WTC11 (cell line): ENCODE results near the gene FRAT2. TPM values are rescaled to one million over a fixed set of nuclear protein-coding genes. Genes with fewer than 3 reads are reported as not detected.

ENCODE experiments used
- ATAC-seq: fragments of 200-7000 bp; cut with Tn5 transposase; 2 replicates; pipeline ENCODE4 v1.10.0; 2021; ENCODE audit warnings: mild to moderate bottlenecking, moderate library complexity
- CTCF ChIA-PET: fragments of 300-600 bp; sonication (Branson Sonifier 250); formaldehyde crosslinking; loops from one replicate; lab custom pipeline; 2021; ENCODE audit warnings: antibody characterized with exemption; lab: Charles Lee
- POLR2A ChIA-PET: fragments of 350-600 bp; sonication (Branson Sonifier 250); formaldehyde crosslinking; loops from one replicate; lab custom pipeline; 2021; ENCODE audit warnings: antibody characterized with exemption; lab: Charles Lee
- DNase-seq: peaks from one replicate; pipeline ENCODE4 v3.0.0; 2021; ENCODE audit warnings: low spot score
- H3K27ac Mint-ChIP-seq: 2 replicates; pipeline ENCODE4 v1.8.0; 2021; ENCODE audit warnings: mixed read lengths
- H3K27me3 Mint-ChIP-seq: 2 replicates; pipeline ENCODE4 v1.8.0; 2021; ENCODE audit warnings: low read depth, mild to moderate bottlenecking, moderate library complexity, mixed read lengths
- H3K36me3 Mint-ChIP-seq: 2 replicates; pipeline ENCODE4 v1.8.0; 2021; ENCODE audit warnings: mixed read lengths
- H3K4me1 Mint-ChIP-seq: 2 replicates; pipeline ENCODE4 v1.8.0; 2022; ENCODE audit warnings: mixed read lengths
- H3K4me3 Mint-ChIP-seq: 2 replicates; pipeline ENCODE4 v1.8.0; 2021; ENCODE audit warnings: mild to moderate bottlenecking, moderate library complexity, mixed read lengths
- H3K9me3 Mint-ChIP-seq: 2 replicates; pipeline ENCODE4 v1.8.0; 2021; ENCODE audit warnings: mixed read lengths
- ESRRA ChIP-seq: sonication (generic); formaldehyde crosslinking; IDR thresholded peaks from 2 replicates; pipeline ENCODE4 v1.8.1; 2022; ENCODE audit warnings: mild to moderate bottlenecking, missing genetic modification reagents, borderline replicate concordance
- FOXP1 ChIP-seq: sonication (generic); formaldehyde crosslinking; IDR thresholded peaks from 2 replicates; pipeline ENCODE4 v1.8.0; 2022; ENCODE audit warnings: missing genetic modification reagents, mild to moderate bottlenecking, moderate library complexity, borderline replicate concordance
- GABPB1 ChIP-seq: sonication (generic); formaldehyde crosslinking; IDR thresholded peaks from 2 replicates; pipeline ENCODE4 v1.8.1; 2023; ENCODE audit warnings: mild to moderate bottlenecking, missing genetic modification reagents
- GRHL2 ChIP-seq: fragments of 250-450 bp; sonication (Bioruptor Pico); IDR thresholded peaks from 2 replicates; pipeline ENCODE4 v1.8.0; 2022; ENCODE audit warnings: mild to moderate bottlenecking, moderate library complexity; ENCODE audit not compliant: insufficient replicate concordance, severe bottlenecking
- GTF2I ChIP-seq: fragments of 250-450 bp; sonication (Bioruptor Pico); conservative IDR thresholded peaks from 2 replicates; pipeline ENCODE4 v1.4.0; 2021; ENCODE audit warnings: mild to moderate bottlenecking
- MYBL2 ChIP-seq: sonication (generic); formaldehyde crosslinking; IDR thresholded peaks from 2 replicates; pipeline ENCODE4 v1.8.1; 2023; ENCODE audit warnings: mild to moderate bottlenecking, moderate library complexity, missing genetic modification reagents
- RORB ChIP-seq: fragments of 250-450 bp; sonication (Bioruptor Pico); IDR thresholded peaks from 2 replicates; pipeline ENCODE4 v1.9.0; 2021; ENCODE audit warnings: mild to moderate bottlenecking
- TEAD4 ChIP-seq: sonication (generic); formaldehyde crosslinking; IDR thresholded peaks from 2 replicates; pipeline ENCODE4 v1.8.0; 2022; ENCODE audit warnings: mild to moderate bottlenecking, missing genetic modification reagents
- TP53 ChIP-seq: sonication (generic); formaldehyde crosslinking; IDR thresholded peaks from 2 replicates; pipeline ENCODE4 v1.8.1; 2023; ENCODE audit warnings: mild to moderate bottlenecking, missing genetic modification reagents
- ZNF232 ChIP-seq: sonication (generic); formaldehyde crosslinking; IDR thresholded peaks from 2 replicates; pipeline ENCODE4 v1.8.0; 2022; ENCODE audit warnings: mild to moderate bottlenecking, missing genetic modification reagents
- ZNF416 ChIP-seq: fragments of 250-450 bp; sonication (Bioruptor Pico); IDR thresholded peaks from 2 replicates; pipeline ENCODE4 v1.9.0; 2021; ENCODE audit warnings: mild to moderate bottlenecking, inconsistent platforms
- total RNA-seq: library from RNA; stranded (reverse); gene quantifications from 3 replicates; pipeline ENCODE4 v1.2.3, GENCODE V29; 2021
- TF ChIP-seq, protein P1 (sequence below): sonication (generic); formaldehyde crosslinking; IDR thresholded peaks from 2 replicates; pipeline ENCODE4 v1.8.1; 2022; ENCODE audit warnings: mild to moderate bottlenecking, moderate library complexity, missing genetic modification reagents
- TF ChIP-seq, protein P2 (sequence below): fragments of 250-450 bp; sonication (Bioruptor Pico); conservative IDR thresholded peaks from 2 replicates; pipeline ENCODE4 v1.9.0; 2021; ENCODE audit warnings: mild to moderate bottlenecking
- TF ChIP-seq, protein P3 (sequence below): sonication (generic); formaldehyde crosslinking; IDR thresholded peaks from 2 replicates; pipeline ENCODE4 v1.8.1; 2023; ENCODE audit warnings: mild to moderate bottlenecking, missing genetic modification reagents, moderate library complexity
- TF ChIP-seq, protein P4 (sequence below): sonication (generic); formaldehyde crosslinking; IDR thresholded peaks from 2 replicates; pipeline ENCODE4 v1.8.0; 2023; ENCODE audit warnings: missing genetic modification reagents, mild to moderate bottlenecking, borderline replicate concordance

The FRAT2 gene
- total RNA-seq, 1 experiment from 2014 or later, result 48.2 TPM

DNA sequence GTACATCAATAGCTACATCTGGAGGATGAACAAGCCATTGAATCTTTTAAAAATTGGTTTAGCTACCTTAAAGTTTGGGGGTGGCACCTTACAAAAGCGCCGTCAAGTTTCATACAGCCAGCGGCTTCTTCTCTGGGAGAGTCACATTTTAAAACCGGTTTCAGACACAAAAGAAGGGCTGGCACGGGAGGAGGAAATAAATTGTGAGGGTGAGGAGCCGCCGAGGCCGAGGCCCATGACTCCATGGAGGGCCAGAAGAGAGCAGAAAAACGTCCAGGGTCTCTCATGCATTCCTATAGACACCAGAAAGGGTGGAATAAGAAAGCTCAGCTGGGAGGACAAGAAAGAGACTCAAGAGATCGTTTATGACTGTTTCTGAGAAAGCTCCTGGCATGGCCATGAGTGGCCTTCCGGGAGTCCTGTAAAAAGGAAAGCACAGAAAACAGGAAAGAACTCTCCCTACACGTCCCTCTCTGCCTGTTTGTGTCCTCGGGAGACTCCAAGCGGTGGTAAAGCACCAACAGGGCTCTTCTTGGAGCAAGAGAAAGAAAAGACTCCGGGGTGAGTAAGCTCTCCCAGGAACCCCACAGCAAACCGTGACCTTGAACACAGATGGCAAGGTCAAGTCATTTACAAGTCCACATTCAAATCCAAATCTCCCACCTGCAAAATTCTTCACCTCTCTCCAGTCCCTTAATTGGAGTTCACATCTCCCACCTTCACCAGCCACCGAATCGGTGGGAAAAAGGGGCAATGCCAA is 1.8 kb downstream of the FRAT2 start (continued):
- peak; percentile 20; the same call in 1 of the 2 replicates for TF ChIP-seq ESRRA (CRISPR knock-in tag)
- TF ChIP-seq ZNF416 (CRISPR knock-in tag), result no peak

DNA sequence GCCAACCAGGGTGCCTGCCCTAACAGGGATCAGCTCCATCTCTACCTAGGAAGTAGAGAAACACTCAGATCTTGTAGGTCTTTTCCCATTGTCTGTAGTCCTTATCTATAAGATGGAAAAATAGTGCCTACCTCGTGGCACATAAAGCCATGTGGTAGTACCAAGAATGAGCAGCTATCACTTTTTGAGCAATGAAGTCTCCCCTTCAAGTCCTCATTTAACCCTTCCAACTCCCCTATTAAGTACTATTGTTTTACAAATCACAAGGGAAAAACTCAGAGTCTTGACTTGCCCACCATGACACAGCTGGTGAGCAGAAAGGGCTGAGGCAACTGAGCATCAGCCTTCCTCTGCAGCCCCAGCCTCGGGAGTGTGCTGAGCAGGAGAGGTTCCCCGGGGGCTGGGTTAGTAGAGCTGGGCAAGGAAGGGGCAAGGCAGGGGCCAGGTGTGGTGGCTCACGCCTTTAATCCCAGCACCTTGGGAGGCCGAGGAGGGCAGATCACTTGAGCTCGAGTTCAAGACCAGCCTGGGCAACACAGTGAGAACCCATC is 3.3 kb downstream of the FRAT2 start:
- Mint-ChIP-seq H3K36me3 (peaks cover 10% of the 10 kb centered on the region), H3K4me1 (peaks cover 51% of the 10 kb centered on the region), H3K27me3 (no peaks in the 10 kb centered on the region), H3K4me3 (peak overlapping the region; percentile 86)
- CTCF ChIA-PET, result interaction anchor here (0.6 to 3.9 kb wide), 5 partner anchors 12 to 146 kb away, joined by 3 to 31 read pairs (median 4); partner anchors contain the start of genes FRAT1 and SLIT1
- peak; percentile 24 for DNase-seq
- TF ChIP-seq, protein P1, sequence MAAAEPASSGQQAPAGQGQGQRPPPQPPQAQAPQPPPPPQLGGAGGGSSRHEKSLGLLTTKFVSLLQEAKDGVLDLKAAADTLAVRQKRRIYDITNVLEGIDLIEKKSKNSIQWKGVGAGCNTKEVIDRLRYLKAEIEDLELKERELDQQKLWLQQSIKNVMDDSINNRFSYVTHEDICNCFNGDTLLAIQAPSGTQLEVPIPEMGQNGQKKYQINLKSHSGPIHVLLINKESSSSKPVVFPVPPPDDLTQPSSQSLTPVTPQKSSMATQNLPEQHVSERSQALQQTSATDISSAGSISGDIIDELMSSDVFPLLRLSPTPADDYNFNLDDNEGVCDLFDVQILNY (CRISPR knock-in tag), result no peak
- no peak for TF ChIP-seq GRHL2 (CRISPR knock-in tag)
- no peak for TF ChIP-seq RORB
- 0 out of 2 replicates have a peak, but pooled peaks have one; percentile 13 for TF ChIP-seq GTF2I (CRISPR knock-in tag)
- TF ChIP-seq, protein P2, sequence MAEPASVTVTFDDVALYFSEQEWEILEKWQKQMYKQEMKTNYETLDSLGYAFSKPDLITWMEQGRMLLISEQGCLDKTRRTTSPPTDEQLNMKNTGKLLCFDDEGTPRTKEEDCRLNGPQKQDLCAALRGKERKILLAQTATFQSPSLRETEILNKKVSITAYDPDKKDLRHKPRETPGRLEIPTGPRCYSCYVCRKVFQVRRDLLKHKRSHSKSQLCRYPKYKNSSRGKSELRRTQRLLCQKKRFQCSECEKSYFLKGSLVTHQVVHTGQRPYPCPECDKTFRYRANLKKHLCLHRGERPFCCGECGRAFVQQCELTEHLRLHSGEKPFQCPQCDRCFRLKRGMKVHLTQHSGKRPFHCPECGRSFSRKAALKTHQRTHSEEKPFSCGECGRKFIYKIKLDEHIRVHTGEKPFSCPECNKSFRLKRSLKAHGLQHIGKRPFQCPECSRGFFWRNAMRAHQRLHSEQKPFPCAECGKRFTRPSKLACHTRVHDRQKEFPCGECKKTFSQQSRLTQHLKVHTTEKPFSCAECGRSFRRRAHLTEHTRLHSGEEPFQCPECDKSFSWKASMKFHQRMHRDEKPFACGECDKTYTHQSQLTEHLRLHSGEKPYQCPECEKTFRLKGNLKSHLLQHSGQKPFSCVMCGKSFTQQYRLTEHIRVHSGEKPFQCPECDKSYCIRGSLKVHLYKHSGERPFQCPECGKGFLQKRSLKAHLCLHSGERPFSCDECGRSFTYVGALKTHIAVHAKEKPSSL (CRISPR knock-in tag), result no peak
- no peak for TF ChIP-seq ZNF232 (CRISPR knock-in tag)
- no peak for TF ChIP-seq TP53 (CRISPR knock-in tag)
- no peak for TF ChIP-seq MYBL2 (CRISPR knock-in tag)
- peak; percentile 27; the same call in 1 of the 2 replicates for TF ChIP-seq FOXP1 (CRISPR knock-in tag)
- TF ChIP-seq, protein P3, sequence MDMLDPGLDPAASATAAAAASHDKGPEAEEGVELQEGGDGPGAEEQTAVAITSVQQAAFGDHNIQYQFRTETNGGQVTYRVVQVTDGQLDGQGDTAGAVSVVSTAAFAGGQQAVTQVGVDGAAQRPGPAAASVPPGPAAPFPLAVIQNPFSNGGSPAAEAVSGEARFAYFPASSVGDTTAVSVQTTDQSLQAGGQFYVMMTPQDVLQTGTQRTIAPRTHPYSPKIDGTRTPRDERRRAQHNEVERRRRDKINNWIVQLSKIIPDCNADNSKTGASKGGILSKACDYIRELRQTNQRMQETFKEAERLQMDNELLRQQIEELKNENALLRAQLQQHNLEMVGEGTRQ (CRISPR knock-in tag), result no peak
- no peak for TF ChIP-seq TEAD4 (CRISPR knock-in tag)
- no peak for TF ChIP-seq GABPB1 (CRISPR knock-in tag)
- TF ChIP-seq, protein P4, sequence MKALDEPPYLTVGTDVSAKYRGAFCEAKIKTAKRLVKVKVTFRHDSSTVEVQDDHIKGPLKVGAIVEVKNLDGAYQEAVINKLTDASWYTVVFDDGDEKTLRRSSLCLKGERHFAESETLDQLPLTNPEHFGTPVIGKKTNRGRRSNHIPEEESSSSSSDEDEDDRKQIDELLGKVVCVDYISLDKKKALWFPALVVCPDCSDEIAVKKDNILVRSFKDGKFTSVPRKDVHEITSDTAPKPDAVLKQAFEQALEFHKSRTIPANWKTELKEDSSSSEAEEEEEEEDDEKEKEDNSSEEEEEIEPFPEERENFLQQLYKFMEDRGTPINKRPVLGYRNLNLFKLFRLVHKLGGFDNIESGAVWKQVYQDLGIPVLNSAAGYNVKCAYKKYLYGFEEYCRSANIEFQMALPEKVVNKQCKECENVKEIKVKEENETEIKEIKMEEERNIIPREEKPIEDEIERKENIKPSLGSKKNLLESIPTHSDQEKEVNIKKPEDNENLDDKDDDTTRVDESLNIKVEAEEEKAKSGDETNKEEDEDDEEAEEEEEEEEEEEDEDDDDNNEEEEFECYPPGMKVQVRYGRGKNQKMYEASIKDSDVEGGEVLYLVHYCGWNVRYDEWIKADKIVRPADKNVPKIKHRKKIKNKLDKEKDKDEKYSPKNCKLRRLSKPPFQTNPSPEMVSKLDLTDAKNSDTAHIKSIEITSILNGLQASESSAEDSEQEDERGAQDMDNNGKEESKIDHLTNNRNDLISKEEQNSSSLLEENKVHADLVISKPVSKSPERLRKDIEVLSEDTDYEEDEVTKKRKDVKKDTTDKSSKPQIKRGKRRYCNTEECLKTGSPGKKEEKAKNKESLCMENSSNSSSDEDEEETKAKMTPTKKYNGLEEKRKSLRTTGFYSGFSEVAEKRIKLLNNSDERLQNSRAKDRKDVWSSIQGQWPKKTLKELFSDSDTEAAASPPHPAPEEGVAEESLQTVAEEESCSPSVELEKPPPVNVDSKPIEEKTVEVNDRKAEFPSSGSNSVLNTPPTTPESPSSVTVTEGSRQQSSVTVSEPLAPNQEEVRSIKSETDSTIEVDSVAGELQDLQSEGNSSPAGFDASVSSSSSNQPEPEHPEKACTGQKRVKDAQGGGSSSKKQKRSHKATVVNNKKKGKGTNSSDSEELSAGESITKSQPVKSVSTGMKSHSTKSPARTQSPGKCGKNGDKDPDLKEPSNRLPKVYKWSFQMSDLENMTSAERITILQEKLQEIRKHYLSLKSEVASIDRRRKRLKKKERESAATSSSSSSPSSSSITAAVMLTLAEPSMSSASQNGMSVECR, result no peak
- TF ChIP-seq, all 79 proteins: peak for 2
- Mint-ChIP-seq H3K9me3 (no peaks in the 10 kb centered on the region), H3K27ac (peak overlapping the region; percentile 65)
- POLR2A ChIA-PET, result interaction anchor here (5.9 kb wide), 1 partner anchor 12 kb away, joined by 46 read pairs; the partner anchor contains the start of gene FRAT1
- peak; percentile 8 for ATAC-seq
